Stimulated activated CD4-positive, alpha-beta T cell treated with anti-CD3 and anti-CD28 coated beads, Interleukin-4, amount 100 ng/mL, for 4 hours (primary cell): ENCODE results near the gene RASA3.
"Not testable (repeated sequence)": the region's sequence is repeated elsewhere in the genome, so short reads cannot be mapped to it uniquely, and the experiment has no call there.

Source experiments
- DNase-seq, 2 experiments: peaks; one replicate each; pipeline ENCODE4 v3.0.0-alpha.2; 2020

Gene RASA3

GRCh38 chr13:114132419-114133121 lies at the start of gene RASA3:
RASA3 (minus strand) TSS chr13:114132623; CDS start chr13:114132489, 134 bp downstream.
- DNase-seq: peak in 1 of 2 experiments; percentile 66

- no peak for DNase-seq
These were observed 46.8 kb upstream of the RASA3 start, which contains the start of gene CFAP97D2 for GRCh38 chr13:114179087-114179658. CFAP97D2 (plus strand) TSS chr13:114179257; CDS start chr13:114179331, 74 bp downstream.

GRCh38 chr13:114177245-114178010 lies 45.0 kb upstream of the RASA3 start:
- DNase-seq: peak in 1 of 2 experiments; percentile 22

- DNase-seq: peak in 1 of 2 experiments; percentile 48
These were observed 44.0 kb upstream of the RASA3 start for GRCh38 chr13:114176359-114176902.

GRCh38 chr13:114174529-114174961 lies 42.1 kb upstream of the RASA3 start:
- no peak for DNase-seq

- DNase-seq: no peak
These were observed 41.3 kb upstream of the RASA3 start for GRCh38 chr13:114173745-114174144.

- no peak for DNase-seq
These were observed 40.8 kb upstream of the RASA3 start for GRCh38 chr13:114173272-114173671.

GRCh38 chr13:114167885-114168284 lies 35.5 kb upstream of the RASA3 start:
- no peak for DNase-seq

- no peak for DNase-seq
These were observed 35.0 kb upstream of the RASA3 start for GRCh38 chr13:114167426-114167825.

- no peak for DNase-seq
These were observed 34.1 kb upstream of the RASA3 start for GRCh38 chr13:114166381-114167131.

GRCh38 chr13:114164681-114165429 lies 32.4 kb upstream of the RASA3 start:
- DNase-seq: no peak

- DNase-seq: no peak
These were observed 31.6 kb upstream of the RASA3 start for GRCh38 chr13:114164053-114164452.

GRCh38 chr13:114162533-114162922 lies 30.1 kb upstream of the RASA3 start:
- DNase-seq: no peak

GRCh38 chr13:114161644-114162532 lies 29.5 kb upstream of the RASA3 start:
- DNase-seq: peak; percentile 32 to 39

- DNase-seq: no peak
These were observed 28.7 kb upstream of the RASA3 start for GRCh38 chr13:114161028-114161556.

- not testable (repeated sequence) for DNase-seq
These were observed 26.6 kb upstream of the RASA3 start for GRCh38 chr13:114158869-114159666.

- no peak for DNase-seq
These were observed 25.6 kb upstream of the RASA3 start for GRCh38 chr13:114157869-114158495.

- DNase-seq: no peak
These were observed 23.8 kb upstream of the RASA3 start for GRCh38 chr13:114155926-114156883.
